H1 (cell line): ENCODE data around the gene MT1B. TPM values are rescaled to one million over a fixed set of nuclear protein-coding genes. Genes with fewer than 3 reads are reported as not detected.

Experiments used
- CTCF ChIA-PET: fragments of 300-600 bp; sonication (Branson Sonifier 250); formaldehyde crosslinking; loops from one replicate; lab custom pipeline; 2021; ENCODE audit not compliant: partially characterized antibody; lab: Charles Lee
- POLR2A ChIA-PET: fragments of 300-600 bp; sonication (Branson Sonifier 250); formaldehyde crosslinking; loops from one replicate; lab custom pipeline; 2021; ENCODE audit warnings: inconsistent platforms; ENCODE audit not compliant: partially characterized antibody; lab: Charles Lee
- DNase-seq, 2 experiments: peaks; one replicate each; pipeline versions ENCODE4 v3.0.0 to v3.0.0-alpha.2; 2010 to 2022; ENCODE audit warnings: low spot score in 2 of 2, low read depth in 1 of 2, mixed read lengths in 1 of 2
- FAIRE-seq: peaks from 2 replicates; lab custom pipeline; 2011; peaks lifted over from hg19 to GRCh38; lab: Jason Lieb, UNC
- H2AFZ ChIP-seq: 2 replicates; pipeline ENCODE4 v1.8.1; 2012; ENCODE audit warnings: low read length, inconsistent platforms
- H2AK5ac ChIP-seq: 2 replicates; pipeline ENCODE4 v1.6.1; 2013; ENCODE audit warnings: low read depth, low read length
- H2BK120ac ChIP-seq: replicated peaks from 2 replicates; pipeline ENCODE3; 2013; ENCODE audit warnings: low read depth, low read length, inconsistent platforms
- H2BK12ac ChIP-seq: 2 replicates; pipeline ENCODE4 v1.6.1; 2013; ENCODE audit warnings: low read depth, low read length
- H2BK15ac ChIP-seq: 2 replicates; pipeline ENCODE4 v1.6.1; 2013; ENCODE audit warnings: low read length
- H2BK20ac ChIP-seq: 2 replicates; pipeline ENCODE4 v1.6.1; 2013; ENCODE audit warnings: low read length
- H2BK5ac ChIP-seq: 2 replicates; pipeline ENCODE4 v1.6.1; 2013; ENCODE audit warnings: low read depth, low read length
- H3K14ac ChIP-seq: 2 replicates; pipeline ENCODE4 v1.6.1; 2013; ENCODE audit warnings: inconsistent platforms; ENCODE audit not compliant: insufficient read length
- H3K18ac ChIP-seq: 2 replicates; pipeline ENCODE4 v1.6.1; 2013; ENCODE audit warnings: low read length; ENCODE audit errors: extremely low read depth
- H3K23ac ChIP-seq: 2 replicates; pipeline ENCODE4 v1.6.1; 2013; ENCODE audit warnings: inconsistent platforms; ENCODE audit not compliant: insufficient read length
- H3K23me2 ChIP-seq: 2 replicates; pipeline ENCODE4 v1.6.1; 2013; ENCODE audit warnings: low read depth, low read length
- H3K27ac ChIP-seq: 2 replicates; pipeline ENCODE4 v1.6.1; 2011; ENCODE audit warnings: low read depth, low read length, inconsistent platforms
- H3K27me3 ChIP-seq, 4 experiments: replicated peaks in 1 of 4; 1 replicate in 1 of 4; 2 replicates in 3 of 4; pipeline versions ENCODE4 v1.6.1 to v1.8.1; 2011 to 2013; ENCODE audit warnings: low read length in 3 of 4, mild to moderate bottlenecking in 3 of 4, inconsistent platforms in 2 of 4, mixed read lengths in 2 of 4, moderate library complexity in 1 of 4; ENCODE audit not compliant: control insufficient read depth in 3 of 4, insufficient read depth in 3 of 4; ENCODE audit errors: extremely low read depth in 1 of 4
- H3K36me3 ChIP-seq, 4 experiments: 2 replicates each; pipeline versions ENCODE4 v1.6.1 to v1.8.1; 2011 to 2013; ENCODE audit warnings: mild to moderate bottlenecking in 4 of 4, low read length in 3 of 4, moderate library complexity in 2 of 4, control low read depth in 1 of 4, inconsistent platforms in 1 of 4; ENCODE audit not compliant: insufficient read depth in 4 of 4, control insufficient read depth in 2 of 4
- H3K4ac ChIP-seq: replicated peaks from 2 replicates; pipeline ENCODE3; 2013; ENCODE audit warnings: low read length, low read depth, mixed read lengths, inconsistent platforms; ENCODE audit not compliant: insufficient read length
- H3K4me1 ChIP-seq, 4 experiments: replicated peaks in 1 of 4; 1 replicate in 1 of 4; 2 replicates in 3 of 4; pipeline versions ENCODE4 v1.6.1 to v1.8.1; 2011 to 2013; ENCODE audit warnings: low read length in 3 of 4, inconsistent platforms in 2 of 4, mixed read lengths in 1 of 4; ENCODE audit not compliant: insufficient read depth in 4 of 4, control insufficient read depth in 3 of 4
- H3K4me2 ChIP-seq, 2 experiments: 2 replicates each; pipeline versions ENCODE4 v1.6.1 to v1.8.1; 2011 to 2013; ENCODE audit warnings: low read depth in 2 of 2, low read length in 2 of 2, control low read depth in 1 of 2, inconsistent platforms in 1 of 2, mild to moderate bottlenecking in 1 of 2; ENCODE audit not compliant: insufficient read depth in 1 of 2
- H3K4me3 ChIP-seq, 4 experiments: fragments of 200-600, 300-600 bp in 1 of 4; sonication (generic), shearing (Covaris generic), sonication (Bioruptor Twin) in 1 of 4; 2 replicates each; pipeline versions ENCODE4 v1.5.1 to v1.8.1; 2011 to 2016; ENCODE audit warnings: low read length in 4 of 4, low read depth in 3 of 4, control low read depth in 2 of 4, inconsistent platforms in 2 of 4, mild to moderate bottlenecking in 2 of 4, mixed read lengths in 1 of 4, moderate library complexity in 1 of 4; ENCODE audit not compliant: insufficient read depth in 2 of 4; ENCODE audit errors: extremely low read depth in 1 of 4
- H3K56ac ChIP-seq: replicated peaks from 2 replicates; pipeline ENCODE3; 2013; ENCODE audit warnings: low read depth, mild to moderate bottlenecking, mixed read lengths, low read length, inconsistent platforms; ENCODE audit not compliant: insufficient read length
- H3K79me1 ChIP-seq: 2 replicates; pipeline ENCODE4 v1.6.1; 2013; ENCODE audit warnings: low read depth, low read length, control low read depth
- H3K79me2 ChIP-seq, 2 experiments: 2 replicates each; pipeline versions ENCODE4 v1.6.1 to v1.8.1; 2012 to 2013; ENCODE audit warnings: low read length in 2 of 2, mild to moderate bottlenecking in 2 of 2, inconsistent platforms in 1 of 2; ENCODE audit not compliant: insufficient read depth in 2 of 2, control insufficient read depth in 1 of 2
- H3K9ac ChIP-seq, 4 experiments: replicated peaks in 1 of 4; 1 replicate in 1 of 4; 2 replicates in 3 of 4; pipeline versions ENCODE4 v1.6.1 to v1.8.1; 2011 to 2013; ENCODE audit warnings: low read depth in 3 of 4, low read length in 3 of 4, control low read depth in 2 of 4, mild to moderate bottlenecking in 2 of 4, moderate library complexity in 2 of 4, inconsistent platforms in 1 of 4; ENCODE audit errors: extremely low read depth in 1 of 4
- H3K9me3 ChIP-seq, 2 experiments: 2 replicates each; pipeline versions ENCODE4 v1.6.1 to v1.8.1; 2012 to 2013; ENCODE audit warnings: mild to moderate bottlenecking in 2 of 2, moderate library complexity in 2 of 2, control low read depth in 1 of 2, inconsistent platforms in 1 of 2, low read depth in 1 of 2, low read length in 1 of 2, mixed read lengths in 1 of 2; ENCODE audit not compliant: insufficient read depth in 2 of 2
- H4K20me1 ChIP-seq, 2 experiments: replicated peaks in 1 of 2; 2 replicates each; pipeline versions ENCODE3 to v1.8.1; 2011 to 2013; ENCODE audit warnings: inconsistent platforms in 2 of 2, low read length in 2 of 2, mild to moderate bottlenecking in 1 of 2; ENCODE audit not compliant: insufficient read depth in 2 of 2, control insufficient read depth in 1 of 2
- H4K5ac ChIP-seq: 2 replicates; pipeline ENCODE4 v1.6.1; 2013; ENCODE audit warnings: low read length, low read depth, mixed read lengths, inconsistent platforms; ENCODE audit not compliant: insufficient read length
- H4K8ac ChIP-seq: 2 replicates; pipeline ENCODE4 v1.8.0; 2013; ENCODE audit warnings: mild to moderate bottlenecking, moderate library complexity, low read length, inconsistent platforms; ENCODE audit not compliant: insufficient read depth; ENCODE audit errors: extremely low read depth
- H4K91ac ChIP-seq: replicated peaks from 2 replicates; pipeline ENCODE3; 2013; ENCODE audit warnings: low read length, mixed read lengths, inconsistent platforms; ENCODE audit not compliant: insufficient read length
- CREB1 ChIP-seq: IDR thresholded peaks from 2 replicates; pipeline ENCODE4 v1.6.1; 2012; ENCODE audit warnings: inconsistent platforms
- EZH2 ChIP-seq: fragments of 200-600 bp; sonication (generic); IDR thresholded peaks from 2 replicates; pipeline ENCODE4 v1.7.1; 2012; ENCODE audit warnings: low read depth, mild to moderate bottlenecking, moderate library complexity, low read length, inconsistent platforms; ENCODE audit not compliant: severe bottlenecking
- GABPA ChIP-seq: IDR thresholded peaks from 2 replicates; pipeline ENCODE4 v1.6.1; 2011; ENCODE audit warnings: mild to moderate bottlenecking, low read length, moderate library complexity, borderline replicate concordance; ENCODE audit not compliant: insufficient read depth
- RNF2 ChIP-seq: fragments of 200-900, 300-1000 bp; sonication (generic); IDR thresholded peaks from 2 replicates; pipeline ENCODE4 v1.7.1; 2016; ENCODE audit warnings: borderline replicate concordance, low read depth, mild to moderate bottlenecking, antibody characterized with exemption, low read length; ENCODE audit not compliant: poor library complexity, severe bottlenecking; ENCODE audit errors: missing control alignments
- TEAD4 ChIP-seq: IDR thresholded peaks from 2 replicates; pipeline ENCODE4 v1.6.1; 2012; ENCODE audit warnings: low read depth, low read length, inconsistent platforms, mixed read lengths
- YY1 ChIP-seq: IDR thresholded peaks from 2 replicates; pipeline ENCODE4 v1.6.1; 2011; ENCODE audit warnings: low read depth, mild to moderate bottlenecking, low read length
- WGBS, 2 experiments: shearing (Covaris generic) in 1 of 2; methylation state at CpG; one replicate each; pipeline versions ENCODE4 v1.1.6 to v1.1.7; 2013 to 2015; ENCODE audit warnings: low lambda C conversion rate in 2 of 2, mixed read lengths in 2 of 2, inconsistent platforms in 1 of 2, low coverage in 1 of 2, missing lambda C conversion rate in 1 of 2; ENCODE audit not compliant: insufficient replicate concordance in 2 of 2, insufficient coverage in 1 of 2, insufficient read length in 1 of 2; ENCODE audit errors: extremely low coverage in 1 of 2, missing lambda C conversion rate in 1 of 2; 5-methylcytosine and 5-hydroxymethylcytosine counted together
- polyA plus RNA-seq, 7 experiments: library from polyadenylated mRNA; depleted of rRNA in 3 of 7; stranded (reverse) in 5 of 7; unstranded in 2 of 7; fragments of >200 nt in 5 of 7; fragments of 200-250 nt in 2 of 7; gene quantifications; 1 replicate in 5 of 7; 2 replicates in 1 of 7; 4 replicates in 1 of 7; pipeline versions ENCODE4 v1.2.1 to v1.2.3, GENCODE V29; 2011 to 2013; ENCODE audit warnings: missing spikeins in 2 of 7, mixed read lengths in 2 of 7
- total RNA-seq: library from RNA; stranded (reverse); fragmentation: NEBNext Ultra II Directional; extraction: Animal tissue kit (Norgen Biotek cat#: 25700); gene quantifications from 2 replicates; pipeline ENCODE4 v1.2.1, GENCODE V29; 2021
- TF ChIP-seq, protein P1 (sequence below): IDR thresholded peaks from 2 replicates; pipeline ENCODE4 v1.6.1; 2011; ENCODE audit warnings: low read length, improper control_type of control experiment
- TF ChIP-seq, protein P2 (sequence below): IDR thresholded peaks from 2 replicates; pipeline ENCODE4 v1.6.1; 2012; ENCODE audit warnings: inconsistent platforms

MT1B gene
- total and polyA plus RNA-seq, 2 of the 8 experiments (the other 6 are each of a cell fraction or from before 2014, with no cell fraction given), result not detected

DNA sequence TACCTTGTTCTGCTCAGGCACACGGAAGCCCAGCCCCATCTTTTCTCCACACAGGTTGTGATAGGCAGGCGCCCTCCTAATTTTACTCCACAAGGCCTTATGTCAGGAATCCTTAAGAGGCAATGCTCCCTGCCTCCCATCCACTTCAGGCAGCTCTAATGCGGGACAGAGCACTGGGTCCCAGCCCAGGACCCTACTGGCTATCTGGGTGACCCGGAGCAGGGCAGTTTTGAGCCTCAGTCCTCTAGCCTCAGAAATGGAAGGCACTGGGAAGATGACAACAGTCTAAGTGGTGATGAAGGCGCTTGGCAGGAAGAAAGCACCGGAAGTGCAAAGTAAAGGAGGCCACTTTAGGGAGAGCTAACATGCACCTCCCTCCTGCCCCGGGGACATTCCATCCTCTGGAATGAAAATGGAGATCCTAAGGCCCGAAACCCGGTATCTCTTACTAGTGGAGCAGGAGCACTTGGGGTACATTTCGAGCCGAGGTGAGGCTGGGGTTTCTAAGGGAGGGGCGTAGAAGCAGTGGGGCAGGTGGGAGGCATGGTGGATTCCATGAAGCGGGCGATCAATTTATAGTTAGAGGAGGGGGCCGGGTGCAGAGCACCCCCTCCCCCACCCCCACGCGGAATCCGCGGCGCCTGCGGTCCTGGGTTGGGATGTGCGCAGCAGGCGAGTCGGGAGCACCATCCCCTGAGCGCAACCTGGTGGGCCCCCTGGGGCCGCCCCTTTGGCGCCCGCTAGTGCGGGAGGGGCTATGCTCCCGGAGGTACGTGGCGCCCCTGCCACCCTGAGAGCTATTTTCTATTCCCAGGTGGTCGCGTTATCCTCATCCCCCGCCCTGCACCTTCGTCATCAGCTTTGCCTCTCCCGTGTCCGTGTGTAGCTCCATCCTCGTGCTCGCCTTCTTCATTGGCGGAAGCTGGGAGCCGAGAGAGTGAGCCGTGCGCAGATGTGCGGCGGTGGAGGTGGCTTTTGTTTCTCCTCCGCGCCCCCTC lies 11.0 kb downstream of the MT1B start:
- no peaks in the 10 kb centered on the region for H3K79me2 ChIP-seq
- no peak overlapping the region for H4K5ac ChIP-seq
- no peak overlapping the region for H2BK120ac ChIP-seq
- no peak overlapping the region for H2AK5ac ChIP-seq
- FAIRE-seq, result no peak
- no peak overlapping the region for H4K91ac ChIP-seq
- H3K36me3 ChIP-seq, result no peaks in the 10 kb centered on the region
- no peak overlapping the region for H3K23ac ChIP-seq
- H4K20me1 ChIP-seq, result peaks cover 2 to 6% of the 10 kb centered on the region in 2 experiments
- no peak overlapping the region for H3K56ac ChIP-seq
- DNase-seq, result no peak
- no peak overlapping the region; the same call in 1 of the 2 replicates for H2BK12ac ChIP-seq
- H3K27ac ChIP-seq, result no peak overlapping the region
- peaks cover 0 to 13% (median 5%) of the 10 kb centered on the region in 4 experiments; a peak in 5 of 7 replicates for H3K4me1 ChIP-seq
- peaks cover 81 to 100% (median 97%) of the 10 kb centered on the region in 4 experiments for H3K27me3 ChIP-seq
- H2AFZ ChIP-seq, result no peak overlapping the region
- no peak overlapping the region for H2BK15ac ChIP-seq
- WGBS, 2 experiments, result 12% methylated on average over 30 of the region's 48 CpGs; no CpG with 5 or more reads in 1 of the 2 experiments
- H3K23me2 ChIP-seq, result peaks cover 10% of the 10 kb centered on the region; the same call in 1 of the 2 replicates
- no peak overlapping the region for H3K14ac ChIP-seq
- H3K4me2 ChIP-seq, result peak overlapping the region; percentile 61 to 93
- no peak overlapping the region for H2BK5ac ChIP-seq
- H3K4ac ChIP-seq, result no peak overlapping the region
- H3K9ac ChIP-seq, result no peak overlapping the region
- CTCF ChIA-PET, result interaction anchor here (0.7 to 2.8 kb wide), 7 partner anchors 9 to 59 kb away, joined by 3 to 9 read pairs (median 4); partner anchors contain the start of gene MT2A
- POLR2A ChIA-PET, result interaction anchor here (0.7 to 13.9 kb wide), 8 partner anchors 7 to 58 kb away, joined by 3 to 205 read pairs (median 4); partner anchors contain the start of genes MT1B, MT1E, MT1H and MT1X
- no peaks in the 10 kb centered on the region for H3K79me1 ChIP-seq
- peak overlapping the region; percentile 6 to 61 (median 36) for H3K4me3 ChIP-seq
- no peaks in the 10 kb centered on the region for H3K9me3 ChIP-seq
- no peak overlapping the region; the same call in 1 of the 2 replicates for H2BK20ac ChIP-seq
- peak overlapping the region; percentile 15; the same call in 1 of the 2 replicates for H4K8ac ChIP-seq
- H3K18ac ChIP-seq, result 0 out of 2 replicates have a peak overlapping the region, but pooled peaks have one; percentile 25
- TF ChIP-seq, protein P1, sequence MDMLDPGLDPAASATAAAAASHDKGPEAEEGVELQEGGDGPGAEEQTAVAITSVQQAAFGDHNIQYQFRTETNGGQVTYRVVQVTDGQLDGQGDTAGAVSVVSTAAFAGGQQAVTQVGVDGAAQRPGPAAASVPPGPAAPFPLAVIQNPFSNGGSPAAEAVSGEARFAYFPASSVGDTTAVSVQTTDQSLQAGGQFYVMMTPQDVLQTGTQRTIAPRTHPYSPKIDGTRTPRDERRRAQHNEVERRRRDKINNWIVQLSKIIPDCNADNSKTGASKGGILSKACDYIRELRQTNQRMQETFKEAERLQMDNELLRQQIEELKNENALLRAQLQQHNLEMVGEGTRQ, result no peak
- TF ChIP-seq YY1 (no peak), RNF2 (peak; percentile 35), EZH2 (peak; percentile 75), GABPA (no peak), TEAD4 (no peak), CREB1 (no peak)
- TF ChIP-seq, protein P2, sequence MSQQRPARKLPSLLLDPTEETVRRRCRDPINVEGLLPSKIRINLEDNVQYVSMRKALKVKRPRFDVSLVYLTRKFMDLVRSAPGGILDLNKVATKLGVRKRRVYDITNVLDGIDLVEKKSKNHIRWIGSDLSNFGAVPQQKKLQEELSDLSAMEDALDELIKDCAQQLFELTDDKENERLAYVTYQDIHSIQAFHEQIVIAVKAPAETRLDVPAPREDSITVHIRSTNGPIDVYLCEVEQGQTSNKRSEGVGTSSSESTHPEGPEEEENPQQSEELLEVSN, result 0 out of 2 replicates have a peak, but pooled peaks have one; percentile 11
